NCI-H2081 (cell line): ENCODE measurements around the gene OAF.
"Not testable (repeated sequence)": the region's sequence is repeated elsewhere in the genome, so short reads cannot be mapped to it uniquely, and the experiment has no call there.

ENCODE experiments used
- DNase-seq, 2 experiments: peaks; one replicate each; lab custom pipeline; 2025; lab: John Stamatoyannopoulos, UW

The OAF gene

GRCh38 chr11:120240866-120241265 lies 30.0 kb downstream of the OAF start:
- no peak for DNase-seq

GRCh38 chr11:120241277-120241676 lies 30.4 kb downstream of the OAF start:
- DNase-seq, result no peak

GRCh38 chr11:120243221-120243620 lies 32.4 kb downstream of the OAF start:
- DNase-seq, result no peak

GRCh38 chr11:120244476-120245365 lies 33.9 kb downstream of the OAF start:
- DNase-seq, result no peak

- DNase-seq, result no peak
Measured at GRCh38 chr11:120245434-120245833, 34.6 kb downstream of the OAF start.

- no peak for DNase-seq
Measured at GRCh38 chr11:120248551-120249278, 37.9 kb downstream of the OAF start.

- no peak for DNase-seq
Measured at GRCh38 chr11:120249279-120250262, 38.7 kb downstream of the OAF start.

- not testable (repeated sequence) for DNase-seq
Measured at GRCh38 chr11:120253377-120253776, 42.5 kb downstream of the OAF start.

GRCh38 chr11:120254788-120255518 lies 44.1 kb downstream of the OAF start:
- DNase-seq, result no peak

- DNase-seq, result no peak
Measured at GRCh38 chr11:120255519-120255866, 44.7 kb downstream of the OAF start.

- no peak for DNase-seq
Measured at GRCh38 chr11:120256178-120256577, 45.3 kb downstream of the OAF start.

GRCh38 chr11:120256779-120257178 lies 45.9 kb downstream of the OAF start:
- no peak for DNase-seq

- DNase-seq, result no peak
Measured at GRCh38 chr11:120257346-120257745, 46.5 kb downstream of the OAF start.

GRCh38 chr11:120258661-120259060 lies 47.8 kb downstream of the OAF start:
- DNase-seq, result no peak

GRCh38 chr11:120259241-120259640 lies 48.4 kb downstream of the OAF start:
- no peak for DNase-seq

GRCh38 chr11:120259988-120260565 lies 49.2 kb downstream of the OAF start:
- no peak for DNase-seq

- DNase-seq, result no peak
Measured at GRCh38 chr11:120260616-120261015, 49.8 kb downstream of the OAF start.

GRCh38 chr11:120261321-120261720 lies 50.5 kb downstream of the OAF start:
- DNase-seq, result no peak

GRCh38 chr11:120261931-120262330 lies 51.1 kb downstream of the OAF start:
- DNase-seq, result no peak

GRCh38 chr11:120267319-120267718 lies 56.5 kb downstream of the OAF start:
- DNase-seq, result no peak

GRCh38 chr11:120268686-120269085 lies 57.9 kb downstream of the OAF start:
- DNase-seq, result no peak
